ENCODE data around the gene DLEC1.

- TF ChIP-seq CTCF (IDR thresholded peaks at IDR 0.05): no peak
- no peak for TF ChIP-seq MAFK (IDR thresholded peaks at IDR 0.05; ENCODE audit: partially characterized antibody)
These were observed 76.1 kb downstream of the DLEC1 start for GRCh38 chr3:38114875-38115644.

Data from A549 (cell line).